Gastroesophageal sphincter (tissue), 4 donors: ENCODE measurements around the gene ZBTB46. TPM values are rescaled to one million over a fixed set of nuclear protein-coding genes. Genes with fewer than 3 reads are reported as not detected.

Experiments
- ATAC-seq: fragments of 150-250 bp; one replicate; pipeline ENCODE4 v1.9.1; 2016; ENCODE audit warnings: mild to moderate bottlenecking, moderate library complexity
- H3K27ac ChIP-seq, 4 donors: fragments of 200-600 bp; sonication (generic) in 3 of 4; 1 replicate in 3 of 4; 2 replicates in 1 of 4; pipeline ENCODE4 v1.5.1; 2016 to 2019
- H3K27me3 ChIP-seq: fragments of 200-600 bp; sonication (generic); one replicate; pipeline ENCODE4 v1.5.1; 2019
- H3K36me3 ChIP-seq, 2 donors: fragments of 200-600 bp; sonication (generic); one replicate each; pipeline ENCODE4 v1.5.1; 2019; ENCODE audit warnings: control low read depth in 1 of 2
- H3K4me1 ChIP-seq, 3 donors: fragments of 200-600 bp; sonication (generic); 1 replicate in 2 of 3; 2 replicates in 1 of 3; pipeline ENCODE4 v1.5.1; 2016 to 2019; ENCODE audit warnings: control low read depth in 2 of 3
- H3K4me3 ChIP-seq, 2 donors: fragments of 200-600 bp; sonication (generic); one replicate each; pipeline ENCODE4 v1.5.1; 2019; ENCODE audit warnings: mild to moderate bottlenecking in 1 of 2, moderate library complexity in 1 of 2
- H3K9me3 ChIP-seq, 3 donors: fragments of 200-600 bp; sonication (generic); one replicate each; pipeline ENCODE4 v1.5.1; 2017 to 2019; ENCODE audit warnings: control low read depth in 2 of 3
- CTCF ChIP-seq, 4 experiments: fragments of 200-600 bp in 2 of 4; fragments of 450-650 bp in 2 of 4; sonication (generic) in 1 of 4; IDR thresholded peaks; one replicate each; pipeline ENCODE4 v1.5.1; 2017 to 2019; ENCODE audit warnings: antibody characterized with exemption in 4 of 4, mild to moderate bottlenecking in 2 of 4, moderate library complexity in 2 of 4
- EP300 ChIP-seq: sonication (generic); formaldehyde crosslinking; IDR thresholded peaks from one replicate; pipeline ENCODE4 v1.6.1; 2017; ENCODE audit warnings: antibody characterized with exemption, mild to moderate bottlenecking
- POLR2A ChIP-seq, 2 donors: fragments of 450-650 bp; IDR thresholded peaks; one replicate each; pipeline ENCODE4 v1.6.1; 2017; ENCODE audit warnings: antibody characterized with exemption in 2 of 2, mild to moderate bottlenecking in 2 of 2, moderate library complexity in 1 of 2
- POLR2AphosphoS5 ChIP-seq: sonication (generic); formaldehyde crosslinking; IDR thresholded peaks from one replicate; pipeline ENCODE4 v1.6.1; 2017; ENCODE audit warnings: antibody characterized with exemption
- WGBS, 2 donors: methylation state at CpG; one replicate each; pipeline ENCODE4 v1.1.5; 2018; ENCODE audit warnings: low coverage in 1 of 2; 5-methylcytosine and 5-hydroxymethylcytosine counted together
- total RNA-seq, 4 donors: library from RNA; depleted of rRNA; stranded (reverse); fragments of >200 nt; gene quantifications; one replicate each; pipeline ENCODE4 v1.1.0, GENCODE V29; 2016

ZBTB46 gene
- total RNA-seq, 4 donors from 2014 or later, result 8.1 to 13.8 (median 10.2) TPM

- peaks cover 0 to 50% (median 40%) of the 10 kb centered on the region in 3 donors for H3K4me1 ChIP-seq
- no peak for ATAC-seq
- H3K27me3 ChIP-seq, result peaks cover 58% of the 10 kb centered on the region
Measured at GRCh38 chr20:63850689-63851547, 19.9 kb upstream of the ZBTB46 start.

GRCh38 chr20:63848003-63848911 lies 17.2 kb upstream of the ZBTB46 start:
- ATAC-seq, result peak; percentile 26
- no peak overlapping the region for H3K4me3 ChIP-seq
- WGBS, 2 donors, result 100% methylated on average over 1 of the region's 28 CpGs; no CpG with 5 or more reads in 1 of the 2 donors

More at GRCh38 chr20:63850689-63851547, 19.9 kb upstream of the ZBTB46 start:
- TF ChIP-seq CTCF (IDR thresholded peaks at IDR 0.05) (no peak), EP300 (no peak), POLR2A (IDR thresholded peaks at IDR 0.05) (no peak), POLR2AphosphoS5 (no peak)
- Histone ChIP-seq H3K9me3 (no peaks in the 10 kb centered on the region), H3K27ac (no peak overlapping the region), H3K36me3 (no peaks in the 10 kb centered on the region), H3K4me3 (no peak overlapping the region)
- WGBS, 2 donors, result 76 to 100% methylated on average over 1 to 22 of the region's 27 CpGs

GRCh38 chr20:63847237-63848002 lies 16.4 kb upstream of the ZBTB46 start:
- H3K27me3 ChIP-seq, result peaks cover 44% of the 10 kb centered on the region
- no peaks in the 10 kb centered on the region for H3K36me3 ChIP-seq
- no peaks in the 10 kb centered on the region for H3K9me3 ChIP-seq
- TF ChIP-seq EP300 (no peak), POLR2AphosphoS5 (no peak), CTCF (IDR thresholded peaks at IDR 0.05) (no peak), POLR2A (IDR thresholded peaks at IDR 0.05) (no peak)
- WGBS, 2 donors, result no CpG with 5 or more reads among the region's 16 CpGs
- peak; percentile 38 for ATAC-seq
- peaks cover 0 to 39% (median 21%) of the 10 kb centered on the region in 3 donors for H3K4me1 ChIP-seq
- peak overlapping the region in 3 of 4 donors; percentile 41 to 77 (median 73) for H3K27ac ChIP-seq
- H3K4me3 ChIP-seq, result no peak overlapping the region

More at GRCh38 chr20:63848003-63848911, 17.2 kb upstream of the ZBTB46 start:
- H3K27me3 ChIP-seq, result peaks cover 53% of the 10 kb centered on the region
- no peak for TF ChIP-seq CTCF (IDR thresholded peaks at IDR 0.05)
- TF ChIP-seq EP300, result no peak
- no peak for TF ChIP-seq POLR2A (IDR thresholded peaks at IDR 0.05)
- no peak for TF ChIP-seq POLR2AphosphoS5
- H3K27ac ChIP-seq, result peak overlapping the region in 3 of 4 donors; percentile 41 to 77 (median 73)
- no peaks in the 10 kb centered on the region for H3K36me3 ChIP-seq
- H3K9me3 ChIP-seq, result no peaks in the 10 kb centered on the region
- peaks cover 0 to 39% (median 21%) of the 10 kb centered on the region in 3 donors for H3K4me1 ChIP-seq

- H3K36me3 ChIP-seq, result no peaks in the 10 kb centered on the region
- no peaks in the 10 kb centered on the region for H3K9me3 ChIP-seq
- peaks cover 0 to 39% (median 21%) of the 10 kb centered on the region in 3 donors for H3K4me1 ChIP-seq
- ATAC-seq, result no peak
- H3K27ac ChIP-seq, result peak overlapping the region in 3 of 4 donors; percentile 41 to 77 (median 73)
- 17% methylated on average over 1 of the region's 3 CpGs; no CpG with 5 or more reads in 1 of the 2 donors for WGBS, 2 donors
- peaks cover 41% of the 10 kb centered on the region for H3K27me3 ChIP-seq
- TF ChIP-seq POLR2AphosphoS5 (no peak), POLR2A (IDR thresholded peaks at IDR 0.05) (no peak), CTCF (IDR thresholded peaks at IDR 0.05) (no peak), EP300 (no peak)
- no peak overlapping the region for H3K4me3 ChIP-seq
Measured at GRCh38 chr20:63846888-63847236, 15.8 kb upstream of the ZBTB46 start.
